ENCODE data around the gene CTTN.

CTTN gene

DNA sequence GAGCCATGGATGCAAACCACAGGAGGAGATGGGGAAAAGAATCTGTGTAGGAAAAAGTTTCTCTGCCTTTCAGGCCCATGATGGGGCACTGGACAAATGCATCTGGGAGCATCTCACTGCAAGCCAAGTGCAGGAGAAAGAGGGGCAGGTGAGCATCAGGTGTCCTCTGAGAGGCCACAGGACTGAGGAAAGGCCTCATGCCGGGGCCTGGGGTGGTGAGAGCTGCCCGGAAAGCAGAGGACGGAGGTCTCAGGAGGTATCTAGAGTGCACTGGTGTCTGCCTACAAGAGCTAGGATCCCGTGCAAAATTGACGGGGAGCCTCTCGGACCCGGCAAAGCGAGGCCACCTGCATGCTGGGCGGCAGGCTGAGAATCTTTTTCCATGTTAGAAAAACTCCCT, 73.9 kb downstream of the CTTN start:
- H3K4me1 Mint-ChIP-seq, result no peaks in the 10 kb centered on the region
- no peak overlapping the region for H3K27ac Mint-ChIP-seq (ENCODE audit: low read depth)
- ATAC-seq (replicated peaks; ENCODE audit: extremely low read depth, poor library complexity, severe bottlenecking), result no peak
- no peaks in the 10 kb centered on the region for H3K9me3 Mint-ChIP-seq
- peaks cover 17% of the 10 kb centered on the region for H3K27me3 Mint-ChIP-seq
- no peak for DNase-seq (ENCODE audit: low spot score in 2 of 2)
- no peak overlapping the region for H3K4me3 Mint-ChIP-seq
- peaks cover 1% of the 10 kb centered on the region for H3K36me3 Mint-ChIP-seq (ENCODE audit: insufficient read depth)

DNA sequence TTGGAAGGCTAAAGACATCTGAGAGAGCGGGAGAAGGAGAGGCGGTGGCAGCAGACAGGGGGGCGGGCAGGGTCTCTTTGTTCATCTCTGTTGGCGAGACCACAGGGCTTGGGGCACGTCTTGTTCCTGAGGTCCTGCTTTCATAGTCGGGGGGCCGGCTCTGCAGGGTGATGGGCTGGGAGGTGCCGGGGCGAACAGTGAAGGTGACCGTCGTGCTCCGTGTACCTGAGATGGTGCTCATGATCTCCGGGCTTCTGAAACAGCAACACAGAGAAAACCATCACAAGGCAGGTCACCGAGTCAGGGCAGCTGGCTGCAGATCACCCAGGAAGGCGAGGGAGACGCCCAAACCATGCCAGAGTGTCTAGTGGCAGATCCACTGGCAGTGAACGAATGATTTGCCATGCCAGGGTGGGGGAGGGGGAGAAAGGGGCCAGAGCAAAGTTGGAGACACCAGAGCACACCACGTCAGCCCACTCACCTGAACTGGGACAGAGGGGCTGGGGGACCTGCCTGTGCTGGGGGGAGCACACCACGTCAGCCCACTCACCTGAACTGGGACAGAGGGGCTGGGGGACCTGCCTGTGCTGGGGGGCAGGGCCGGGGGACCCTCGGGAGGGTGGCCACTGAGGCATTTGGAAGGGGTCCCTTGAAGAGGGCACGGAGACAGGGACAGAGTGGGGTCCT, 75.0 kb downstream of the CTTN start:
- Mint-ChIP-seq H3K36me3 (ENCODE audit: insufficient read depth) (peaks cover 1% of the 10 kb centered on the region), H3K27ac (ENCODE audit: low read depth) (no peak overlapping the region), H3K27me3 (peaks cover 17% of the 10 kb centered on the region), H3K4me3 (no peak overlapping the region), H3K4me1 (no peaks in the 10 kb centered on the region), H3K9me3 (no peaks in the 10 kb centered on the region)
- DNase-seq (ENCODE audit: low spot score in 2 of 2) (no peak), ATAC-seq (replicated peaks; ENCODE audit: extremely low read depth, poor library complexity, severe bottlenecking) (no peak)

DNA sequence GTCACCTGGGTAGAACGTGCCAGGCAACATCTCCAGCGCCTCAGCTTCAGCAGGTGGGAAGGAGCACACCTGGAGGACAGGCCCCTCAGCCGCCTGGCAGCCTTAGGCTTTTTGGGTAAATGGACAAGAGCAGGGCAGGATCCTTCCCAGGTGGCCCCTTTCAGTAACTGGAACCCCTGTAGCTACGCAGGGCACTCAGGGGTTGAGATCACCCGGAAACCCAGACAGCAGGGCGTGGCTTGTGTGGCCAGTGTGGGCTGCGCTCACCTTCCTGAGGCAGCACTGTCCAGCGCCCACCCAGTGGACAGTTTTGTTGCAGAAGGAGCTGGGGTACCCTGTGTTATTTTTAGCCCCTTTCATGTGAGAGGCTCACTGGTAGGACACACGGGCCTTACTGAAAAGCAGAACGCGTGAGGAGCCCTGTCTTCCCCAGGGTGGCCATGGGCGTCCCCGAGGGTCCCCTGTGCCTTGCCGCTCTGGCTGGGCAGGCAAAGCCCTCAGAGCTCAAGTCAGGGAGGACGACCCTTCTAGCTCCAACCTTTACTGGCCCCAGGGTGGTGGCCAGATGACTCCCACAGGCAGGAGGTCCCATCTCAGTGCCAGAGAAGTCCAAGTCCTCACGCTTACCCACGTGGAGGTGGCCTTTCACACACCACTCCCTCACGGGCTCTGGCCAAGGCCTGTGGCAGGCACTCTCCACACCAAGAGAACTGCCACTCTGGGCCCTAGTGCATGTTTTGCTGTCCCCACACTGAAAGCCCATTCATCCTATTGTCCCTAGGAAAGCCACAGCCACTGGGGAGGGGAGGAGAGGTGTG, 75.8 kb downstream of the CTTN start:
- peaks cover 1% of the 10 kb centered on the region for H3K36me3 Mint-ChIP-seq (ENCODE audit: insufficient read depth)
- DNase-seq (ENCODE audit: low spot score in 2 of 2) (no peak), ATAC-seq (replicated peaks; ENCODE audit: extremely low read depth, poor library complexity, severe bottlenecking) (no peak)
- no peaks in the 10 kb centered on the region for H3K9me3 Mint-ChIP-seq
- H3K27me3 Mint-ChIP-seq, result peaks cover 17% of the 10 kb centered on the region
- H3K27ac Mint-ChIP-seq (ENCODE audit: low read depth), result no peak overlapping the region
- H3K4me3 Mint-ChIP-seq, result no peak overlapping the region
- H3K4me1 Mint-ChIP-seq, result no peaks in the 10 kb centered on the region

DNA sequence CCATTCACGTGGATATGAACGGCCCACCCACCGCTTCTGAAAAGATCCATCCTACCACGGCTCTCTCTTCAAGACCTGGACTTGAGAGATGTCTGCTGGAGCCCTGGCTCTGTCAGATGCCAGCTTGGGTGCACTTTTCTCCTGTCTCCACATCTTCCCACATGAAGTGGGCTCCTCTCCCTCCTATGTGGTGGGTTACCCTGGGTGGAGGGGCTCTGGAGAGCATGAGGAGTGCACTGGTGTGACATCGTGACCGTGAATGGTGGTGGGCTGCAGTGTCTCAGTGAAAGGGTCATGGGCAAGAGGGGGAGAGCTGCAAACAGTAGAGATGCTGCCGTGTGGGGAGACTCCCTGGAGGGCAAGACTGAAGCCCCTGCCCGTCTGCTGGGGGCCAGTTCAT, 76.4 kb downstream of the CTTN start:
- no peak overlapping the region for H3K27ac Mint-ChIP-seq (ENCODE audit: low read depth)
- peaks cover 17% of the 10 kb centered on the region for H3K27me3 Mint-ChIP-seq
- H3K9me3 Mint-ChIP-seq, result no peaks in the 10 kb centered on the region
- DNase-seq (ENCODE audit: low spot score in 2 of 2) (no peak), ATAC-seq (replicated peaks; ENCODE audit: extremely low read depth, poor library complexity, severe bottlenecking) (no peak)
- H3K4me3 Mint-ChIP-seq, result no peak overlapping the region
- H3K36me3 Mint-ChIP-seq (ENCODE audit: insufficient read depth), result peaks cover 1% of the 10 kb centered on the region
- no peaks in the 10 kb centered on the region for H3K4me1 Mint-ChIP-seq

DNA sequence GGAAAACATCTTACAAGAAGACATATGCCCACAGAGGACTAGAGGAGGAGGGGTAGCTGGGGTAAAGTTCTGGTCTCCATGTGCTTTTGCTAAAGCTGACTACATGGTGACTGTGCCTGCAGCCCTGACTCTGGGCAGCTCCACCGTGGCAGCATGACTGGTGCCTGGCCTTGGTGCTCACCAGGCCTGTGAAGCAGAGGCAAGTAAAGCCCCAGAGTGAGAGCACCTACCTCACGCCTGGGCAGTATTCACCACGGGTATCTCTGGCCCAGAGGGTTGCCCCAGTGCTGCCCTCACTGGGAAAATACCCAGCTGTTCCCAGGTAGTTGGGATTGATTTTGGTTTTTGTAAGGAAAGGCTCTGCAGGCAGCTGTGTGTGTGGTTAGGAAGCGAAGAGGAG, 78.3 kb downstream of the CTTN start:
- Mint-ChIP-seq H3K27me3 (peaks cover 17% of the 10 kb centered on the region), H3K4me1 (no peaks in the 10 kb centered on the region), H3K9me3 (no peaks in the 10 kb centered on the region), H3K4me3 (no peak overlapping the region), H3K27ac (ENCODE audit: low read depth) (no peak overlapping the region), H3K36me3 (ENCODE audit: insufficient read depth) (peaks cover 1% of the 10 kb centered on the region)
- no peak for ATAC-seq (replicated peaks; ENCODE audit: extremely low read depth, poor library complexity, severe bottlenecking)
- no peak for DNase-seq (ENCODE audit: low spot score in 2 of 2)

DNA sequence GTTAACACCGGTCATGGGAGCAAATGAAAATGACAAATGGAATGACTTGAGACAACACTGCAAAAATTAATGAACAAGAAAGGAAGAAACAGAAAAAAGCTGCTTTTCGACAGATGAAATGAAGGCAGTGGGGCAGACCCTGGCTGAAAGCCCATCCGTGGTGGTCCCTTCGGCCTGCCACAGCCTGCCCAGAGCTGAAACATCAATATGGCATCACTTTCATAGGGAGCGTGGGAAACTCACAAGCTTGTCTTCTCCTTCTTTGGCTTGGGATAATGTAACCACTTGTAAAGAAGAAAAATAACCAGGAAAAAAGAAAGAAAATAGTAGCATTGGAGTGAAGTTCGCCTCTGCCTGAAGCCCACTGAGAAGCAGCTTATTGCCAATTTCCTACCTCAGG, 78.8 kb downstream of the CTTN start:
- Mint-ChIP-seq H3K36me3 (ENCODE audit: insufficient read depth) (peaks cover 1% of the 10 kb centered on the region), H3K27me3 (peaks cover 12% of the 10 kb centered on the region), H3K9me3 (no peaks in the 10 kb centered on the region), H3K4me3 (no peak overlapping the region), H3K4me1 (no peaks in the 10 kb centered on the region), H3K27ac (ENCODE audit: low read depth) (no peak overlapping the region)
- ATAC-seq (replicated peaks; ENCODE audit: extremely low read depth, poor library complexity, severe bottlenecking) (no peak), DNase-seq (ENCODE audit: low spot score in 2 of 2) (no peak)

DNA sequence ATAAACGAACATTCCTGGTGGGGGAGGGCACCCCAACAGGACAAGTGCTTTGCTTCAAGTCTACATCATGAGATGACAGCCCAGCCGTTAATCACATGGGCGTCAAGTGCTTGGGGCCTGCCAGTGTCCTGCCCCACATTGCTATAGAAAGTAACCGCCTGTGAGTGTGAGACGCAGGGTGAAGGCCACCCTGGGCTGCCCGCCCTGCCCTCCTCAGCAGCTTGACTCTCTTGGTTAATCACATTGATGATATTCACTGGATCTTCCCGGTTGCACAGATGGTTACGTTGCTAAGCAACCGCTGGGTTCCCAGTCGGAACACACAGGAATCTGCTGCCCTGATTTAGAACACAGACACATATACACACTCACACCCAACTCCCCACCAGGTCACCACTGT, 79.3 kb downstream of the CTTN start:
- no peak overlapping the region for H3K27ac Mint-ChIP-seq (ENCODE audit: low read depth)
- no peaks in the 10 kb centered on the region for H3K9me3 Mint-ChIP-seq
- H3K4me1 Mint-ChIP-seq, result no peaks in the 10 kb centered on the region
- peaks cover 1% of the 10 kb centered on the region for H3K36me3 Mint-ChIP-seq (ENCODE audit: insufficient read depth)
- ATAC-seq (replicated peaks; ENCODE audit: extremely low read depth, poor library complexity, severe bottlenecking) (no peak), DNase-seq (ENCODE audit: low spot score in 2 of 2) (no peak)
- peaks cover 7% of the 10 kb centered on the region for H3K27me3 Mint-ChIP-seq
- no peak overlapping the region for H3K4me3 Mint-ChIP-seq

DNA sequence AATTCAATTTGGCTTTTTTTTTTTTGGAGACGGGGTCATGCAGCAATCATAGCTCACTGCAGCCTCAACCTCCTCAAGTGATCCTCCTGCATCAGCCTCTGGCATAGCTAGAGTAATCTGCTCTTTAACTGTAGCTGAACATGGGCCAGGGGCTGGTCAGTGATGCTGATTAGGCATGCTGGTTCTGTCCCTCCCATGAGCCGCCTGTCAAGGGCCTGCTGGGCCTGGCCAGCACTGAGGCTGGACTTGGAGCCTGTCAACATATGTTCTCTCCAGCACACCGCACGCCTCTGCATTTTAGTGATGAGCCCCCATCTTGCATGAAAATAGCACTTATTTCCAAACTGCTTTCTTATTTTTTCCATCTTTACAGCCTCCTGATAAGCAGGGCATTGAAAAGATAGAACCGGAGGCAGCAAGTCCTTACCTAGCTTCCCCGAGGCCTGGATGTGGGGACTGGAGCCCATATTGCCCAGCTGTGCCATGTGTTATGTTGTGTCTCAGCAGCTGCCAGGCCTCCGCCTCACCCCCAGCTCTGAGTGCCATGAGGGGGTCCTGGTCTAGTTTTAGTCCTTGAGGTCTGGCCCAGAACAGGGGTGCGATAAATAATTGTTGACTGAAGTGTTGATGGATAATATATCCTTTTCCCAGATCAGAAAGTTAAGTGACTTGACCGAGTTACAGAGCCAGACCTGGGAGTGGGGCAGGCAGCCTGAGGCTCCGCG, 80.0 kb downstream of the CTTN start:
- no peak overlapping the region for H3K4me3 Mint-ChIP-seq
- ATAC-seq (replicated peaks; ENCODE audit: extremely low read depth, poor library complexity, severe bottlenecking), result no peak
- no peaks in the 10 kb centered on the region for H3K9me3 Mint-ChIP-seq
- peaks cover under 1% of the 10 kb centered on the region for H3K27me3 Mint-ChIP-seq
- DNase-seq (ENCODE audit: low spot score in 2 of 2), result no peak
- H3K27ac Mint-ChIP-seq (ENCODE audit: low read depth), result no peak overlapping the region
- H3K36me3 Mint-ChIP-seq (ENCODE audit: insufficient read depth), result peaks cover 1% of the 10 kb centered on the region
- no peaks in the 10 kb centered on the region for H3K4me1 Mint-ChIP-seq

DNA sequence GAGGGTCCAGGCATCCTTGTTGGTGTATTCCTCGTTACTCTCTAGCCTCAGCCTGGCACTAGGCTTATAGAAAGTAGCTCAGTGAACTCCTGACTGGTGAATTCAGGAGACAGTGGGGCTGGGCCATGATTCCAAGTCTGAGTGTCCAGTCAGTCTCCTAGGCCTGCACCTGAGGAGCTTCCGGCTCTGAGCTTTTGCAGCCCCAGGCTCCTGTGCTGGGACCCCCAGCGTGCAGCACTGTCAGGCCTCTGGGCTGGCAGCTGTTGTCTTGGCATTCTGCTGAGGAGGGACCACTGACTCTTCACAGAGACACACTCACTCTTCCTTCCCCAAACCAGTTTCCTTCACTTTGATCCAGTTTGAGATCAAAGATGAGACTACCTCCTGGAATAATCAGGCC, 82.4 kb downstream of the CTTN start:
- Mint-ChIP-seq H3K9me3 (no peaks in the 10 kb centered on the region), H3K4me1 (no peaks in the 10 kb centered on the region), H3K27ac (ENCODE audit: low read depth) (no peak overlapping the region), H3K27me3 (no peaks in the 10 kb centered on the region), H3K36me3 (ENCODE audit: insufficient read depth) (no peaks in the 10 kb centered on the region), H3K4me3 (no peak overlapping the region)
- no peak for ATAC-seq (replicated peaks; ENCODE audit: extremely low read depth, poor library complexity, severe bottlenecking)
- DNase-seq (ENCODE audit: low spot score in 2 of 2), result no peak

DNA sequence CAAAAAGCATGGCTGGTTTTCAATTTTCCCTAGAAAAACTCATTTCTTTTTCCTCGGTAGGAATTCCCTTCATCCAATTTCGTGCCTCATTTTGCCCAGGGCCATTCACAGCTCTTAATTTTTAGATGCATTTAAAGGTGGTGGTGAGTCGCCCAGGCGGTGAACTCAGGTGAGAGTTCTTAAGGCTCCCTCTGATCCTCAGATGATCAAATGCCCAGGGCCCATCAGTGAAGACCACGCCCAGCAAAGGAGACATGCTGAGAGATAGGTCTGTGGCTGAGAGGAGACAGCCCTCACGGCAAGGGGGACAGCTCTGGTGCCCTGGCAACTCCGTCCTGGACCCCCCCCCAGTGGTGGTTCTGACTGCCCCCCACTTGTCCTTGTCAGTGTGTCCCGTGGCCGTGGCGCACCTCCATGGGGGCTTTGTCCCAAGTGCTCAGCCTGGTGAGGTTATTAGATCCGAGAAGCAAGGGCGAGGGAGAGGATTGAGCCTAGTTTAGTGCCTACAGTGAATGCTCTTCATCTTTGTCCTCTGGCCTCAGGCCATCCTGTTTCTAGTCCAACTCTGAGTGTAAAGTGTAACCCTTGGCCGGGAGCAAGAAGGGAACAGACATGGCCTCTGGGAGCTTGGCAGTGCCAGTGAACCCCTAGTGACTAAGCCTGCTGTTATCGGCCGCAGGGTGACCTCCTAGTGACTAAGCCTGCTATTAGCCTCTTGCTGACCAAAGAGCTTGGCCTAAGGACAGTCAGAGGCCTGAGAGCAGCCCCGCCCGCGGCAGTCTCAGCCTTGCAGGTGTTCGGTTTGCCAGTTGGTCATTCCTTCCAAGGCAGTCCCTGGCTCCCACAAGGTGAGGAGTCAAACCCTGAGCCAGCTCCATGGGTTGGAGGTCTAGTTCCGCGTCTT, 83.5 kb downstream of the CTTN start:
- H3K27me3 Mint-ChIP-seq, result no peaks in the 10 kb centered on the region
- no peak overlapping the region for H3K27ac Mint-ChIP-seq (ENCODE audit: low read depth)
- DNase-seq (ENCODE audit: low spot score in 2 of 2) (no peak), ATAC-seq (replicated peaks; ENCODE audit: extremely low read depth, poor library complexity, severe bottlenecking) (no peak)
- H3K36me3 Mint-ChIP-seq (ENCODE audit: insufficient read depth), result no peaks in the 10 kb centered on the region
- H3K4me1 Mint-ChIP-seq, result no peaks in the 10 kb centered on the region
- H3K9me3 Mint-ChIP-seq, result no peaks in the 10 kb centered on the region
- no peak overlapping the region for H3K4me3 Mint-ChIP-seq

DNA sequence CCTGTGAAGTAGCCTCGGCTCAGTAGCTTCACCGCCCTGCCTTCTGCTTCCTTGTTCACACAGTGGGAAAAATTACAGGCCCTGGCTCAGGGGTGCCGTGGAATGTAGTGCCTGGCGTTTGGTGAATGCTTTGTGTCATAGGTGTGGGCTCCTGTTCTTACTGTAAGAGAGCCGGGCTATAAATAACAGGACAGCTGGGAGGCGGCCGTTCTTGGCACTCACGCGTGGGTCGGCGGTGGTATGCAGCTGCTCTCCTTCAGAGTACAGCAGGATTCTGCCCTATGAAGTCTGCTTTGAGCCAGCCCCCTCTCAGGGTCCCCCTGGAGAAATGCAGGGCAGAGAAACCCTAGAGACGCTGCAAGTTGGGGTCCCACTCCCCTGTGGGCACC, 84.2 kb downstream of the CTTN start:
- Mint-ChIP-seq H3K4me1 (no peaks in the 10 kb centered on the region), H3K27me3 (no peaks in the 10 kb centered on the region), H3K4me3 (no peak overlapping the region), H3K9me3 (no peaks in the 10 kb centered on the region), H3K36me3 (ENCODE audit: insufficient read depth) (no peaks in the 10 kb centered on the region), H3K27ac (ENCODE audit: low read depth) (no peak overlapping the region)
- ATAC-seq (replicated peaks; ENCODE audit: extremely low read depth, poor library complexity, severe bottlenecking) (no peak), DNase-seq (ENCODE audit: low spot score in 2 of 2) (no peak)

Data from central memory CD8-positive, alpha-beta T cell (primary cell).